NCI-H82 treated with DMSO at 0.1 percent for 48 hours (cell line): ENCODE results near the gene DDX3Y.

ENCODE experiments used
- DNase-seq: peaks from one replicate; lab custom pipeline; 2025; ENCODE audit not compliant: unreplicated experiment; lab: John Stamatoyannopoulos, UW

DDX3Y gene

DNA sequence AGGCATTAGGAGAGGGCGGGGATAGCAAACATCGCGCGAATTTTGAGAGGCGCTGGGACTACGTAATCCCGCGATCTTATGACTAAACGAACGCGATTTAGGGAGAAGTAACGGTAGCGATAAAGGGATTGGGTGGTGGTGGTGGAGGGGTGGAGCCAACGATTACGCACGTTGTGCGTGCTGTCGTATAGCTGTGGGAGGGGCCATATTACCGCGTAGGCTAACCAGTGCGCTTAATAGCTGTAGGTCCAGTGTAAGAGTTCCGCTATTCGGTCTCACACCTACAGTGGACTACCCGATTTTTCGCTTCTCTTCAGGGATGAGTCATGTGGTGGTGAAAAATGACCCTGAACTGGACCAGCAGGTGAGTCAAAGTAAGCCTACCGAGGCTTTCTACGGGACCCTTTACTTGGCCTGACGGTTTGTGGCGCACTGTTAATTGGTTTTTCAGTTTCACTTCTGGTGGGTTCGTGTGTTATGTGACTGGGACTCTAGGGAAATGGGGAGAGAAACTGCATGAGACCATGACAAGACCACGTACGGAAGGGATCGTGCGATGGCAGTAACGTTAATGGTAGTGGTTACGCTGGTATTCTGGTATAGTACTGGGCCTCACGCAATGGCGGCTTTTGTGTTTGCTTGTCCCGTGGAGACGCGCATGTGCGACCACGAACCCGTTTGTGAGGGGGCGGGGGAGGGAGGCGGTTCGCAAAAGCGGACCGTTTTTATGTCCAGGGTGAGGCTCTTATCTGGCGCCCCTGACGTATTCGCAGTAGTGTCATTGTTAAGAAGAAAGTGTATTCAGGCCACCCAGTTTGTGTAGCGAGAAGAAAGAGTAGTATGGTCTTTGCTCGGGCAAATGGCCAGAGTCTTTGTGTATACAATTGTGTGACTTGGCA is at the start of gene DDX3Y:
TSS of gene DDX3Y (plus strand) at position 251 of the 899 bp plus-strand sequence. CDS start at position 320, 69 bp downstream.
- DNase-seq, result no peak

DNA sequence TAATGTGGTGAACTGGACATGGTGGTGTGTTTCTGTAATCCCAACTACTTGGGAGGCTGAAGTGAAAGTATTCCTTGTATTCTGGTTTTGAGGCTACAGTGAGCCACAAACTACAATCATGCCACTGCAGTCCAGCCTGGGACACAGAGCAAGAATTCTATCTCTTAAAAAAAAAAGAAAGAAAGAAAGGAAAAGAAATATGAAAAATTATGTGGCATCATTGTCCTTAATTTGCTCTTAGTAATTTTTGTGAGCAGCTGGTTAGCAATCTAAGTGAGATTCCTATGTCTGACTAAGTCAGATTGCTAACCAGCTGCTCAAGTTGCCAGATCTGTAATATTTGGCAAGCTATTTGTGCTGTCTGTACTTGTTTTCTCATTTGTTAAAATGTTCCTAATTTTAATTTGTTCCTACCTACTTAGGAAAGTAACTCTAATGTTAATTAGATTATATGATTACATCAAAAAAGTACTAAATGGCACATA is 48.8 kb upstream of the DDX3Y start:
- no peak for DNase-seq

DNA sequence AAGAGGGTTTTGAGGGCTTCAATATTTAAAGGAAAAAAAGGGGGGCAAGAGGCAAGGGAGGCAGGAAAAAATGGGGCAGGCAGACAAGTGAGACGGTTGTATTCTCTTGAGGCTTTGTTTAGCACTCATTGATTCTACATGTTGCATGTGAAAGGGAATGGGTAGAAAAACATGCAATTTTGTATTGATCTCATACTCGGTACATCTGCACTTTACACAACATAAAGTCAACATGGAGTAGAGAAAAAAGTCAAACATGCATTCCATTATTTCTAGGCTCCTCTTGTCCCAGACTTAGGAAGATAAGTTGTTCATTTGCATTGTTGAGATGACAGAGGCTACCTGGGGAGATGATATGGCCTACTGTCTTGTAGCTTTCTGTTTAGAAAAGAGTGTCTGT is 36.7 kb upstream of the DDX3Y start:
- no peak for DNase-seq

DNA sequence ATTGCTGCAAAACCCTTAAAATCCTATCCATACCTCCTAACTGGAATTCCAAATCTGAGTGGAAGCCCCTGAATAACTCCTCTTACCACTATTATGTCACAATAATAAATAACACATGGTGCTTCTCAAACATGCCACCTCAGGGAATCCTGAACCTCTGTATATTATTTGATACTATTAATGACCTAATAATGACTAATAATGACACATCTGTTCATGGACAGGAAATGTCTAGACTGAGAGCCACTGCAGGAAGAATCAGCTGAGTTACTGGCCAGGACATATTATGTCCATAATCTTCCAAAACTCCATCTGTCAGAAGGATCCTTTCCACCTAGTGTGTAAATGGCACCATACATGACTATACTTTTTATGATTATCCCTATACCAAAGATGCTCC is 7.7 kb upstream of the DDX3Y start:
- DNase-seq, result no peak

DNA sequence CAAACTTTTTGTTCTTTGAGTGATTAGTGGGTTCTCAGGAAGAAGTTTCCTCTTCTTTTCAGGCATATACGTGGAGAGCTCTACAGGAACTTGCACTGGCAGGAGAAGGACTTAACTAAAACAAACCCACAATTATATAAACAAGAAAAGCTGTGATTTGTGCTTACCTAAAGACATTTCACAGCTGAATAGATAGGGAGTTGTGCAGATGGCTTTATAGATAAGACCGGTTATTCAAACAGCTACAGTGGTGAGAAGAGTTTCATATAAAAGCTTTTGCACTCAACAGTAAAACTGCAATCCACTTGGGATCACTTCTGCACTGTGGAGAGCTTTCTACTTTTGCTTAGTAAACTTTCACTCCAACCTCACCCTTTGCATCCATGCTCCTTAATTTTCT is 6.1 kb upstream of the DDX3Y start:
- DNase-seq, result no peak

DNA sequence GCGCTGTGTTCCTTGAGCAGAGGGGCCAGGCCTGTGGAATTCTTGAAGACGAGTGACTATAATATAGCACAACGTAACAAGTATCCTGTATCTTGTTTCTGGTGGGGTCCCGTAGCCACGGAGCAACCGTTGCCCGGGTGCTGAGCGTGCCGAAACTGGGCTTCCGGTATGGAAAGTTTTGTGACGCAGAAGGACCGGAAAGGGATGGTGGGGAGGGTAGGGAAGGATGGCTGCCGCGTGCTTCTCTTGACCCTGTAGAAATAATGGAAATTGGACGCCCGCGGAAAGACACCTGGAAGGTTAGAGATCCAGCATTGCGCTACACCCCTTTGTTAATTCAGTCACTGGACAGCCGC is 827 bp downstream of the DDX3Y start:
- DNase-seq, result no peak

DNA sequence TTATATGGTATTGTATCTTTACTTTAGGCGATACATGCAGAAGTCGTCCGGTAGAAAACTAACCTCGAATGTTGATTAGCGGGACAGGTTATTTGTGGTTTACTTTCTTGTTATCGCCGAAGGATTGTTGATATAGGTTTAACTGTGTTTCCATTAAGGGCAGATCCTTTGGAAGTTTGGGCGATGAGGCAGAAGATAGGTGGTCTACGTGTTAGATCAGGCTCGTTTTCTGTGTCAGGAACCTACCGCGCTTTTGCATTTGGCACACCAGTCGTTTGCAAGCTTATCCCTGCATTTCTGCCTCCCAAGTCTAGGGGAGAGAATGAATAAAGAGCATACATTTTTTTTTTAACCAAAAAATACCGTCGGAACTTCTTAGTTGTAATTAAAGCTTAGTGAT is 1.2 kb downstream of the DDX3Y start:
- DNase-seq, result no peak

DNA sequence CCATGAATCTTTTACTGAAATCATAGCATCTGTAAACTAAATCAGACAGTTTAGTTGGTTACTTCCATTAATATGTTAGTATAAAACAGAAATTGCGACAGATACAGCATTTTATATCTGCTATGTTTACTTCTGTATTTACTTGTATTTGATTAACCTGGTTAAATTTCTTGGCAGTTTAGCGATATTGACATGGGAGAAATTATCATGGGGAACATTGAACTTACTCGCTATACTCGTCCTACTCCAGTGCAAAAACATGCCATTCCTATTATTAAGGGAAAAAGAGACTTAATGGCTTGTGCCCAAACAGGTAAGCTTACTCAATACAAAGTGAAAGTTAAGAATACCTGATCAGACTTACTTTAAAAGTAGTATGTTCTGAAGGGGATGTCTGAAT is 8.9 kb downstream of the DDX3Y start:
- DNase-seq, result no peak

DNA sequence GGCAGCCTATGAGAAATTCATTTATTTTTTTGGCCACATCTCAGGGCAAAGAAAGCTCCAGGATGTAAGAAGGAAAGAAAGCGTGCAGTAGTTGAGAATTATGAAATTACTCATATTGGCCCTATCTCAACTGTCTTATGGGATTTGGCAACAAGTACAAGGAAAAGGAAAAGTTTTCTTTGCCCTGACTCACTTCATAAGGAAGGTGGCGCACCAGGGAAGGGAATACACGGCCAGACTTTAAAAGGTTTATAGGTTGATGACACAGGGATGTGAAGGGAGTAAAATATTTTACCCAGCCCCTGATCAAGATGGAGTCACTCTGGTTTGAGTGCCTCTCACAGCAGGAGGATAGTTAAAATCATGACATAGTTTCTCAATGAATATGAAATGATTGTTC is 23.4 kb downstream of the DDX3Y start:
- DNase-seq, result no peak

DNA sequence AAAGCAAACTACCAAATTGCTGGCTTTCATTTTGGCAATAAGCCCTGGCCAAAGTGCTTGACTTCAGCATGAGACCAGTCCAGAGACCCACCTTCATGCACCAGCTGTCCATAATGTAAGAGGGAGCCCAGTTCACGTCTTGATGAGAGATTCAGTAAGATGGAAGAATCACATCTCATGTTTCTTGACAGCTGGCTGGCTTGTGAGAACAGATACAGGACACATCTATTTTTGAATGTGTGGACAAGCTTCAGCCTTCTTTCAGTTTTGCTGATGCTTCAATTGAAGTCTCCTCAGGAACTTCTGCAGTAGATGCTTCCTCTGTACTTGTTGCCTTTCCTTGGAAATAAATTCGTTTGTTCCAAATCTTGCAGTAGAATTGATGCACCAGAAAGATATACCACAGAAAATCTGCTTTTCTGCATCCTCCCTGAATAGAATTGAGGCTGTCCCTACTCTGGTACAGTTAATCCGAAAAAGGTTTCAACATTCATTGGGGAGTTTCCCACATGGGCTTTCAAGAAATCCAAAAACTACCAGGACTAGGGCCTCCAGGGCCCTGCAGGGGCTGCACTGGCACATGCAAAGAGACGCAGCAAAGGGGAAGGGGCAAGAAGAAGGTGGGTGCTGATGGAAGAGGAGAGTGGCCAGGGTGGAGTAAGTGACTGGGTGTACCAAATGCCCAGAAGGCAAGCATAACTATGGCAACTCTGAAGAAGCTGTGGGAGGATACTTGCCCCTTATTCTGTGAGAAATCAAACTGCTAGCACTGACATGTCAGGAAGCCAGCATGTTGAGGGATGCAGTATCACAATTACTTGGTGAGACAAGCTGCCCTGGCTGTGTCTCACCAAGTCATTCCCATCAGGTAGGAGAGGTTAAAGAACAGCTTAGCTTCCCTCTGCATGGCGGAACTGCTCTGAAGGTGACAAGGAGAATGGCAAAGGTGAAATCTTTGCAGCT is 37.3 kb downstream of the DDX3Y start:
- DNase-seq, result no peak
